ENCODE results near the gene SNRPA1. TPM values are rescaled to one million over a fixed set of nuclear protein-coding genes. Genes with fewer than 3 reads are reported as not detected.
A peak's percentile ranks its signal among the peaks of the same experiment; 100 is the strongest.

Gene SNRPA1
- total RNA-seq, 2 experiments from 2014 or later = 167 to 173 TPM

DNA sequence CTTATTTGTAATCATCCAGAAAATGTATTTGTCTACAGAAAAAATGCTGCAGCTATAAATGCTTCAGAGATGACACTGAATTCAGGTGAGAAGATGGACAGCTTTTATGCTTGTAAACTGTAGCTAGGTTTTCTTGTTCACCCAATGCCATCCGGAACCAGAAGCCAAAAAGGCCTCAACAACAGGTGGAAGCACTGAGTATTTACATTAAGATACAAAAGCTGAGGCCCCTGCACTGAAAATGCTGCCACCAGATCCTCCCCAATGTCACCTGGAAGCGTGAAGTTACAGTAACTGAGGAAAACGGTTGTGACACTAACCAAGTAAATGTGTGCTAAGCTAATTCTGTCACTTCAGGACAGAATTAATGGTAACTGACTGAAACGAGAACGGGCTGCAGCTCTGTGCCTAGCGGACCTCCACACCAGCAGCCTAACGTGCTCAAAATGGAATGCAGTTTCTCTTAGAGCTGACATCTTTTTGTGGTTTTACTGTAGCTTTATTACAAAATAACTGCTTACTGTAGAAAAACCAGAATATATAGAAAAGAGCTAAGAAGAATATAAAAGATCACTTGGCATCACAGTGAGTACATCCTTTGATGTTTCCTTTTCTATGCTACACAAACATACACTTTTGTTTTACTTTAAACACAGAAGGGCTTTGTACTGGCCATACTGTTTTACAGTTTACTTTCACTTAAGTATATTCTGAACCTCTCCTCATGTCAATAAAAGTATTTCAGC lies 50.8 kb downstream of the SNRPA1 start:
- DNase-seq = no peak
- Mint-ChIP-seq H3K9me3 (no peaks in the 10 kb centered on the region), H3K36me3 (peaks cover 10% of the 10 kb centered on the region), H3K27ac (peak overlapping the region; percentile 42), H3K4me3 (peak overlapping the region; percentile 17), H3K4me1 (ENCODE audit: low read depth) (peaks cover 86% of the 10 kb centered on the region), H3K27me3 (no peaks in the 10 kb centered on the region)
- intact Hi-C loops (cut with micrococcal nuclease) = loop anchor here (2.0 kb wide), 1 partner anchor 641 kb away; the partner anchor contains the start of genes ASB7 and LINS1
- ChIA-PET CTCF (interaction anchor here (1.0 to 4.5 kb wide), 9 partner anchors 14 to 229 kb away, joined by 3 to 13 read pairs (median 4); no protein-coding TSS in a partner anchor), POLR2A (interaction anchor here (6.5 kb wide), 1 partner anchor 39 kb away, joined by 44 read pairs; no protein-coding TSS in a partner anchor)

DNA sequence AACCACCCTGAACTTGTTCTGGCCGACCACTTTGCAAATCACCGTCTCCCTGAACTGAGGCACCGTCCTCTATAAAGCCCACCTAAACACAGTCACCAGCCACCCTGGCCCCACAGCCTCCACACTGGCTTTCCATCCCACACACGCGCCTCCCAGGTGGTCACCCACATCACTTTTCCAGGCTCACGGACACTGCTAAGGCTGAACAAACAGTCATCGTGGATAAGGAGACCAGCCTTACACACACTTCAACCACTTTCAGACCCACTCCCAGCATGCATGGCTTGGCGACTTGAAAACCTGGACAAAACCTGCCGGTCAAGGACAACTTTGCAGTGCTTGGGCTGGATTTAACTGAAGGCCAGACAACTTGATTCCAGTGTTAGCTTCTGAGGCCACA lies 51.6 kb downstream of the SNRPA1 start:
- no peaks in the 10 kb centered on the region for H3K9me3 Mint-ChIP-seq
- peak overlapping the region; percentile 32 for H3K27ac Mint-ChIP-seq
- intact Hi-C loops (cut with micrococcal nuclease) = no loop called here
- peak overlapping the region; percentile 50 for H3K4me3 Mint-ChIP-seq
- H3K4me1 Mint-ChIP-seq (ENCODE audit: low read depth) = peaks cover 89% of the 10 kb centered on the region
- ChIA-PET CTCF (interaction anchor here (1.1 to 4.5 kb wide), 7 partner anchors 15 to 228 kb away, joined by 3 to 13 read pairs (median 5); no protein-coding TSS in a partner anchor), POLR2A (interaction anchor here (1.2 to 6.5 kb wide), 2 partner anchors 38 to 94 kb away, joined by 5 to 44 read pairs; no protein-coding TSS in a partner anchor)
- peaks cover 9% of the 10 kb centered on the region for H3K36me3 Mint-ChIP-seq
- no peak for DNase-seq
- H3K27me3 Mint-ChIP-seq = no peaks in the 10 kb centered on the region

DNA sequence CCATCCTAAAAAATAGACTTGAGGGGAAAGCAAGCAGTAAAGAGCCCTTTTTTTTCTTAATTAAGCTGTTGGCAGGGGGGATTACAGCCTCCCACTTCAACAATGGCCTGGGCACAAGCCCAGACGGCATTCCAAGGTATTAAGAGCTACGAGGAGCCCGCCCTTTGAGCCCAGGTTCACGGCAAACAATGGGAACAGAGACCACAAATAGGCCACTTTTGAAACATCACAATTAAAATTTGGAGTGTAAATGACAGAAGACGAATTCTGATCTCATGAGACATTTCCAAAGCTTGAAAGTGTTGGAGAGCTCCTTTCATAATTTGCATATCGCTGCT lies 52.1 kb downstream of the SNRPA1 start:
- Mint-ChIP-seq H3K36me3 (peaks cover 9% of the 10 kb centered on the region), H3K27me3 (no peaks in the 10 kb centered on the region), H3K4me3 (peak overlapping the region; percentile 50), H3K9me3 (no peaks in the 10 kb centered on the region), H3K4me1 (ENCODE audit: low read depth) (peaks cover 85% of the 10 kb centered on the region), H3K27ac (peak overlapping the region; percentile 82)
- no peak for DNase-seq
- CTCF ChIA-PET = interaction anchor here (1.2 to 4.5 kb wide), 6 partner anchors 15 to 227 kb away, joined by 3 to 13 read pairs (median 6); no protein-coding TSS in a partner anchor
- POLR2A ChIA-PET = interaction anchor here (1.2 to 6.5 kb wide), 2 partner anchors 37 to 93 kb away, joined by 5 to 44 read pairs; no protein-coding TSS in a partner anchor
- intact Hi-C loops (cut with micrococcal nuclease) = loop anchor here (1.0 kb wide), 2 partner anchors 37 to 82 kb away; no protein-coding TSS in a partner anchor

DNA sequence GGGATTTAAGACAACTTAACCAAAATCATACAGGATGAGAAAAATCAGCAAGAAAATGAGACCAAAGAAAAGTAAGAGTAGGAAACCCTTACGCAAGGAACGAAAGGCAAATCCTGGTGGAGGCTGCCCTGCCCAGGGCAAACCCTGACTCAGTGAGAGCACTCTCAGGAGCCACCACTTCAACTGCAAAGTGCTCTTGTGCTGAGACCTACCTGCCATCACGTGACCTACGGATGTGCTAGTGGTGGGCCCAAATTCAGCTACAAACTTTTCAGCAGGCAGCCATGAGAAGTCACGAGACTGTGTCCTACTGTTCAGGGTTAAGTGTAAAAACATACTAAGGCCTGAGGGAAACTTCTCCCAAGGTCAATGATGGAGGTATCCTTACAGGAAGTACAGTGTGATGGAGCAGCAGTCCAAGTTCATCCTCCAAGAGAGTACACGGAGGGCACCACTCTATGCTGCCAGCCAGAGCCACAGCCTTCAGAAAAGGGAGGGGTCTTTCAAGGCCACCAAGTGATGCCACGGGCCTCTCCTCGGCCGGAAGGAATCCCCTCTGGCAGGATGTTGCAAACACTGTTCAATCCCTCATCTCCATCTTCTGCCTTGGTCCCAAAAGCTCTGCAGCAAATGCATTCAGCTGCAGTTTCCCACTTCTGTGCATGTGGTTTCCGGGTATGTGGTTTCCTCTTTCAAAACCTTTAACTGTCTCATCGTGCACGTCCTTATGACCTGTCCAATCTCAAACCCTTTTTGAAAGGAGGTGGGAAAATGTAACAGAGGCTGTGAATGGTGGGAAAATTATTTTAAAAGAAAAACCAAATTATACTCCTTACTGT lies 52.7 kb downstream of the SNRPA1 start:
- CTCF ChIA-PET = interaction anchor here (1.0 to 4.5 kb wide), 4 partner anchors 16 to 154 kb away, joined by 3 to 13 read pairs (median 6); no protein-coding TSS in a partner anchor
- POLR2A ChIA-PET = interaction anchor here (1.2 to 6.5 kb wide), 3 partner anchors 10 to 93 kb away, joined by 3 to 44 read pairs (median 5); no protein-coding TSS in a partner anchor
- peak; percentile 68 for DNase-seq
- peaks cover 9% of the 10 kb centered on the region for H3K36me3 Mint-ChIP-seq
- peaks cover 83% of the 10 kb centered on the region for H3K4me1 Mint-ChIP-seq (ENCODE audit: low read depth)
- no peaks in the 10 kb centered on the region for H3K9me3 Mint-ChIP-seq
- H3K27ac Mint-ChIP-seq = peak overlapping the region; percentile 82
- H3K4me3 Mint-ChIP-seq = peak overlapping the region; percentile 50
- H3K27me3 Mint-ChIP-seq = no peaks in the 10 kb centered on the region
- intact Hi-C loops (cut with micrococcal nuclease) = loop anchor here (1.0 kb wide), 2 partner anchors 36 to 81 kb away; no protein-coding TSS in a partner anchor

DNA sequence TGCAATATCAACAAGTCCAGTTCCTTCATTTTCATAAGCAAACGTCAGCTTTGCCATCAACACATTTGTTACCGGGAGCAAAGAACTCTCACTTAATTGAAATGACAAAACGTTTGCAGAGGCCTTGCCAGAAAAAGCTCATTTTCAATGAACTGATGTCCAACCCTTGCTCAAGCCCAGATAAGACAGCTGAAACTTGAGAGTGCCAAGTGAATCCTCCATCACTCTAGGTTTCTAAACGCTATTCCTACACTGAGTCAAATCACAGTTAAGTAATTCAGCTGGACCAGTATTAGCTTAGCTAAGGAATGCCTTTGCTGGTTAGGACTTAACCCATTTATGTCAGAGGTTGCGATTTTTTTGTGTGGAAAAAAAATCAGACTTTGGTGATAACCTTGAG lies 54.7 kb downstream of the SNRPA1 start:
- DNase-seq = no peak
- POLR2A ChIA-PET = interaction anchor here (0.7 to 1.8 kb wide), 3 partner anchors 12 to 101 kb away, joined by 3 to 9 read pairs (median 4); partner anchors contain the start of gene CHSY1
- H3K4me1 Mint-ChIP-seq (ENCODE audit: low read depth) = peaks cover 65% of the 10 kb centered on the region
- no peaks in the 10 kb centered on the region for H3K27me3 Mint-ChIP-seq
- intact Hi-C loops (cut with micrococcal nuclease) = no loop called here
- peaks cover 14% of the 10 kb centered on the region for H3K36me3 Mint-ChIP-seq
- no peak overlapping the region for H3K4me3 Mint-ChIP-seq
- no peaks in the 10 kb centered on the region for H3K9me3 Mint-ChIP-seq
- CTCF ChIA-PET = interaction anchor here (0.8 to 2.4 kb wide), 7 partner anchors 9 to 234 kb away, joined by 3 to 9 read pairs (median 4); no protein-coding TSS in a partner anchor
- H3K27ac Mint-ChIP-seq = peak overlapping the region; percentile 23

DNA sequence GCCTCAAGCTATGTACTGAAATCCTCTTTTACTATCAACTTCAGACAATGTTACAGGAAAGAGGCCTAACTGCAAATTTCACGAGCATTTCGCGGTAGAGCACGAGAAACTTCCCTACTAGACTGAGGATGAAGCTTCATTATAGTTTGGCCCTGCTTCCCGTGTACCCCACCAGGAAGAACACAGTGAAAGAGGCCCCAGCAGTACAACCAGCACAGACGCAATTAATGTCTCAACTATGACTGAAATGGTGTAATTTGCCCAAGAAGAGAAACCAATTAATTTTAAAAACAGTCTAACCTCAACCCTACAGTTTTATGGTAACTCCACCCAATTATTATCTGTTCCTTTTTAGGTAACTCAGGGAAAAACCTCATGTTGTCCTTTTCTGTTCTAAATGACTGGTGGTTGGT lies 55.3 kb downstream of the SNRPA1 start:
- Mint-ChIP-seq H3K27ac (peak overlapping the region; percentile 75), H3K36me3 (peaks cover 20% of the 10 kb centered on the region), H3K27me3 (no peaks in the 10 kb centered on the region), H3K4me3 (peak overlapping the region; percentile 31), H3K9me3 (no peaks in the 10 kb centered on the region), H3K4me1 (ENCODE audit: low read depth) (peaks cover 62% of the 10 kb centered on the region)
- CTCF ChIA-PET = interaction anchor here (0.7 to 2.4 kb wide), 7 partner anchors 9 to 233 kb away, joined by 3 to 9 read pairs (median 4); no protein-coding TSS in a partner anchor
- DNase-seq = no peak
- POLR2A ChIA-PET = interaction anchor here (0.7 to 1.8 kb wide), 4 partner anchors 12 to 42 kb away, joined by 3 to 9 read pairs (median 4); partner anchors contain the start of gene CHSY1
- intact Hi-C loops (cut with micrococcal nuclease) = no loop called here

DNA sequence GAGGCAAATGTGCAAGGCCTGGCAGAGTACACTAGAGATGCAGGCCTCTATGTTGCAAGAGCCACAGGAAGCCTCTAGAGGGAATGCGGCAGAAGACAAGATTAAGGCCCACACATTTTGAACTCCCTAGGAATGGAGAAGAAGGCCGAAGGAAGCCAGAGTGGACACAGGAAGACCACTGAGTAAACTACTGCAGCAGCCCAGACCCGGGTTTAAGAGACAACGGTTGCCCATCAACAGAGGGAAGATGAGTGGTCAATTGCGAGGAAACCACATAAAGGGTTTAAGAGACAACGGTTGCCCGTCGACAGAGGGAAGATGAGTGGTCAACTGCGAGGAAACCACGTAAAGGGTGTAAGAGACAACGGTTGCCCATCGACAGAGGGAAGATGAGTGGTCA lies 57.8 kb downstream of the SNRPA1 start:
- no peaks in the 10 kb centered on the region for H3K9me3 Mint-ChIP-seq
- CTCF ChIA-PET = no interaction called here

DNA sequence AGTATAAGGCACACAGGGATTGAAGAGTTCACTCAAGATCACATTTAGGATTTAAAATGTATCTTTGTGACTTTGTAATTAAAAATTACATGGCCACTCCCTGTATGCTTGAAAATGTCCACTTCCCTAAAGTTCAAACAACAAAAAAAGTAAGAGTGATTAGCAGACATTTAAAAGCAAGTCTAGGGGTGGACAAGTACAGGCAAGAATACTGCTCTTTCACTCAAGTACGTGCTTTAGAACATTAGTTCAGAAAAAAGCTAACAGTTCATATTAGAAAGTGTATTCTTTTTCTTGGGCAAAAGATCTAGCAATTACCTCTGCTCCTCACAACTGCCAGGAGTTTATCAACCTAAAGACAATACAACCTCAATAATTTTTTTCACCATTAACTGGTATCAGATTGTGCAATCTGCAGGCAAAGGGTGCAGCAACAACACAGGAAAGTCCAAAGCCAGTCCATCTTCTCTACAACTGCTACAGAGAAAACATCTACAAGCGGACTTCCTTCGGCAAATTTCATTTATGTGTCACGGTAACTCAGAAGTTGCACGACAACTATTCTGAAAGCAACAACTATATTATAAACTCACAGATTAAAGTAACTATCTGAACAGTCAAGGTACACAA lies 61.3 kb downstream of the SNRPA1 start:
- Mint-ChIP-seq H3K36me3 (peaks cover 56% of the 10 kb centered on the region), H3K9me3 (peaks cover 2% of the 10 kb centered on the region), H3K4me1 (ENCODE audit: low read depth) (peaks cover 23% of the 10 kb centered on the region), H3K4me3 (no peak overlapping the region), H3K27ac (no peak overlapping the region), H3K27me3 (no peaks in the 10 kb centered on the region)
- intact Hi-C loops (cut with micrococcal nuclease) = no loop called here
- ChIA-PET CTCF (no interaction called here), POLR2A (no interaction called here)
- no peak for DNase-seq

More for the DNA sequence above, 57.8 kb downstream of the SNRPA1 start:
- Mint-ChIP-seq H3K27me3 (no peaks in the 10 kb centered on the region), H3K27ac (no peak overlapping the region), H3K4me1 (ENCODE audit: low read depth) (peaks cover 44% of the 10 kb centered on the region), H3K4me3 (no peak overlapping the region), H3K36me3 (peaks cover 35% of the 10 kb centered on the region)
- no peak for DNase-seq
- intact Hi-C loops (cut with micrococcal nuclease) = no loop called here
- POLR2A ChIA-PET = interaction anchor here (0.6 kb wide), 1 partner anchor 19 kb away, joined by 3 read pairs; no protein-coding TSS in a partner anchor

DNA sequence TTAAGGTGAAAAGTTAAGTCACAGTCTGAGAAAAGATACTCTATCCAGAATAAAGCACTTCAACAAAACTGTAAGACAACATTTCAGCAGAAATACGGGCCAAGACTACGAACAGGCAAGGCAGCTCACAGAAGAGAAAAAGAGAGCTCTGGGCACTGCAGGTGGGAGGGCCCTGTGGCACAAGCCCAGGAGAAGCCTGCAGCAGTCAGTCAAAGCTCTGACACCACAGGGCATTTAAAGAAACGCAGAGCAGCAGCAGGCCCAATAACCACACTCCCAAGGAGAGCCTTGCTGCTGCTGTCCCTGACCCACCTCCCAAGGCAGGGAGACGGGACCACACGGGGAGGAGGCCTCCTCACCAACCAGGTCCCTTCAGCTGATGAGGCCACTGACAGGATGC lies 62.4 kb downstream of the SNRPA1 start:
- DNase-seq = no peak
- H3K4me1 Mint-ChIP-seq (ENCODE audit: low read depth) = peaks cover 25% of the 10 kb centered on the region
- H3K36me3 Mint-ChIP-seq = peaks cover 64% of the 10 kb centered on the region
- H3K9me3 Mint-ChIP-seq = peaks cover 9% of the 10 kb centered on the region
- ChIA-PET CTCF (interaction anchor here (0.8 kb wide), 1 partner anchor 56 kb away, joined by 3 read pairs; no protein-coding TSS in a partner anchor), POLR2A (interaction anchor here (1.3 kb wide), 1 partner anchor 9 kb away, joined by 3 read pairs; no protein-coding TSS in a partner anchor)
- H3K27me3 Mint-ChIP-seq = no peaks in the 10 kb centered on the region
- intact Hi-C loops (cut with micrococcal nuclease) = no loop called here
- no peak overlapping the region for H3K4me3 Mint-ChIP-seq
- H3K27ac Mint-ChIP-seq = no peak overlapping the region
